HG02870 (cell line): ENCODE results near the gene CCL4L2.
"Not testable (repeated sequence)": the region's sequence is repeated elsewhere in the genome, so short reads cannot be mapped to it uniquely, and the experiment has no call there.

Experiments
- ATAC-seq: cut with Tn5 transposase; IDR thresholded peaks from one replicate; pipeline ENCODE4 v1.9.1; 2021; ENCODE audit warnings: mild to moderate bottlenecking, moderate library complexity; ENCODE audit not compliant: unreplicated experiment

Gene CCL4L2

GRCh38 chr17:36194832-36195433, 15.9 kb upstream of the CCL4L2 start:
- ATAC-seq = not testable (repeated sequence)

GRCh38 chr17:36195434-36196130, 15.3 kb upstream of the CCL4L2 start:
- ATAC-seq = no peak

GRCh38 chr17:36196131-36196486, 14.8 kb upstream of the CCL4L2 start:
- ATAC-seq = no peak

- ATAC-seq = no peak
Observed at GRCh38 chr17:36197387-36197703, 13.5 kb upstream of the CCL4L2 start.

- no peak for ATAC-seq
Observed at GRCh38 chr17:36198831-36199465, 11.9 kb upstream of the CCL4L2 start.

GRCh38 chr17:36201102-36201501, 9.8 kb upstream of the CCL4L2 start:
- ATAC-seq = not testable (repeated sequence)

GRCh38 chr17:36201506-36201905, 9.4 kb upstream of the CCL4L2 start:
- ATAC-seq = peak; percentile 19

GRCh38 chr17:36203335-36203734, 7.5 kb upstream of the CCL4L2 start:
- no peak for ATAC-seq

GRCh38 chr17:36204724-36205500, 6.0 kb upstream of the CCL4L2 start:
- ATAC-seq = no peak

GRCh38 chr17:36205637-36206485, 5.0 kb upstream of the CCL4L2 start:
- no peak for ATAC-seq

GRCh38 chr17:36206486-36206821, 4.4 kb upstream of the CCL4L2 start:
- not testable (repeated sequence) for ATAC-seq

- ATAC-seq = not testable (repeated sequence)
Observed at GRCh38 chr17:36207383-36207782, 3.5 kb upstream of the CCL4L2 start.

- no peak for ATAC-seq
Observed at GRCh38 chr17:36209575-36209974, 1.3 kb upstream of the CCL4L2 start.

GRCh38 chr17:36211484-36212271, 815 bp downstream of the CCL4L2 start:
- ATAC-seq = not testable (repeated sequence)

- ATAC-seq = no peak
Observed at GRCh38 chr17:36212272-36212605, 1.4 kb downstream of the CCL4L2 start.

- no peak for ATAC-seq
Observed at GRCh38 chr17:36212966-36213365, 2.1 kb downstream of the CCL4L2 start.

GRCh38 chr17:36213695-36214094, 2.8 kb downstream of the CCL4L2 start:
- no peak for ATAC-seq

GRCh38 chr17:36214918-36215317, 4.1 kb downstream of the CCL4L2 start:
- no peak for ATAC-seq

- ATAC-seq = not testable (repeated sequence)
Observed at GRCh38 chr17:36215406-36216308, 4.8 kb downstream of the CCL4L2 start.
